Measurements from ENCODE around the gene MAS1L.
"Not testable (repeated sequence)": the region's sequence is repeated elsewhere in the genome, so short reads cannot be mapped to it uniquely, and the experiment has no call there.

MAS1L gene

GRCh38 chr6:29479560-29479959 lies 8.2 kb downstream of the MAS1L start:
- DNase-seq (ENCODE audit: low read depth): no peak

GRCh38 chr6:29478740-29479139 lies 9.0 kb downstream of the MAS1L start:
- no peak for DNase-seq (ENCODE audit: low read depth)

GRCh38 chr6:29477923-29478450 lies 9.8 kb downstream of the MAS1L start:
- no peak for DNase-seq (ENCODE audit: low read depth)

- no peak for DNase-seq (ENCODE audit: low read depth)
Measured at GRCh38 chr6:29474996-29475395, 12.8 kb downstream of the MAS1L start.

GRCh38 chr6:29466241-29466640 lies 21.5 kb downstream of the MAS1L start:
- no peak for DNase-seq (ENCODE audit: low read depth)

- no peak for DNase-seq (ENCODE audit: low read depth)
Measured at GRCh38 chr6:29465801-29466200, 22.0 kb downstream of the MAS1L start.

- no peak for DNase-seq (ENCODE audit: low read depth)
Measured at GRCh38 chr6:29465279-29465678, 22.5 kb downstream of the MAS1L start.

- DNase-seq (ENCODE audit: low read depth): no peak
Measured at GRCh38 chr6:29462022-29462421, 25.7 kb downstream of the MAS1L start.

GRCh38 chr6:29461021-29461814 lies 26.5 kb downstream of the MAS1L start:
- DNase-seq (ENCODE audit: low read depth): no peak

GRCh38 chr6:29456971-29457370 lies 30.8 kb downstream of the MAS1L start, which contains the start of the genes OR11A1 and OR2H1:
Gene OR11A1 (minus strand): TSS chr6:29457071. CDS start chr6:29427641, 29,430 bp downstream.
Gene OR2H1 (plus strand): TSS chr6:29457155. CDS start chr6:29461770, 4,615 bp downstream.
- no peak for DNase-seq (ENCODE audit: low read depth)

GRCh38 chr6:29451471-29452193 lies 36.1 kb downstream of the MAS1L start:
- DNase-seq (ENCODE audit: low read depth): peak; percentile 3

- DNase-seq (ENCODE audit: low read depth): no peak
Measured at GRCh38 chr6:29447670-29448069, 40.1 kb downstream of the MAS1L start.

- DNase-seq (ENCODE audit: low read depth): not testable (repeated sequence)
Measured at GRCh38 chr6:29444031-29444430, 43.7 kb downstream of the MAS1L start.

GRCh38 chr6:29442719-29443118 lies 45.0 kb downstream of the MAS1L start:
- no peak for DNase-seq (ENCODE audit: low read depth)

- no peak for DNase-seq (ENCODE audit: low read depth)
Measured at GRCh38 chr6:29439006-29439405, 48.8 kb downstream of the MAS1L start, which contains the start of gene OR10C1. Gene OR10C1 (plus strand): TSS chr6:29439306. CDS start chr6:29440016, 710 bp downstream.

- not testable (repeated sequence) for DNase-seq (ENCODE audit: low read depth)
Measured at GRCh38 chr6:29436730-29437129, 51.0 kb downstream of the MAS1L start.

Data from EH (cell line).